Panc1 (cell line): ENCODE results near the gene PCSK5. TPM values are rescaled to one million over a fixed set of nuclear protein-coding genes. Genes with fewer than 3 reads are reported as not detected.

Experiments used
- ATAC-seq: fragments of 200-7000 bp; cut with Tn5 transposase; 2 replicates; pipeline ENCODE4 v1.9.1; 2020; ENCODE audit warnings: mild to moderate bottlenecking, moderate library complexity
- BruUV-seq: library from RNA; stranded (reverse); fragments of 400-500 nt; replicated peaks from 2 replicates; lab custom pipeline; 2021; lab: Mats Ljungman, UMichigan
- CTCF ChIA-PET: fragments of 300-600 bp; sonication (Branson Sonifier 250); formaldehyde crosslinking; loops from one replicate; lab custom pipeline; 2022; ENCODE audit warnings: antibody characterized with exemption; lab: Charles Lee
- POLR2A ChIA-PET: fragments of 300-600 bp; sonication (Branson Sonifier 250); formaldehyde crosslinking; loops from one replicate; lab custom pipeline; 2022; ENCODE audit warnings: antibody characterized with exemption; lab: Charles Lee
- DNase-seq: peaks from one replicate; pipeline ENCODE4 v3.0.0-alpha.2; 2010; ENCODE audit warnings: low read depth, low spot score
- H3K27ac ChIP-seq: 2 replicates; pipeline ENCODE4 v1.5.1; 2011; ENCODE audit warnings: mild to moderate bottlenecking, low read length, inconsistent platforms
- H3K27me3 ChIP-seq: fragments of 200-500 bp; sonication (Bioruptor generic); 2 replicates; pipeline ENCODE4 v1.6.0; 2014; ENCODE audit warnings: low read length, inconsistent platforms; ENCODE audit not compliant: control insufficient read depth, insufficient read depth
- H3K36me3 ChIP-seq: fragments of 200-500 bp; sonication (Bioruptor generic); 2 replicates; pipeline ENCODE4 v1.5.1; 2014; ENCODE audit warnings: inconsistent platforms, mild to moderate bottlenecking, low read length, moderate library complexity; ENCODE audit not compliant: control insufficient read depth, insufficient read depth
- H3K4me1 ChIP-seq: 2 replicates; pipeline ENCODE4 v1.5.1; 2011; ENCODE audit warnings: inconsistent platforms, mild to moderate bottlenecking, low read length, moderate library complexity; ENCODE audit not compliant: control insufficient read depth, insufficient read depth
- H3K4me3 ChIP-seq, 2 experiments: 2 replicates each; pipeline ENCODE4 v1.5.1; 2011 to 2012; ENCODE audit warnings: low read depth in 2 of 2, low read length in 2 of 2, mild to moderate bottlenecking in 2 of 2, inconsistent platforms in 1 of 2, moderate library complexity in 1 of 2
- H3K9me3 ChIP-seq: fragments of 200-500 bp; sonication (Bioruptor generic); 2 replicates; pipeline ENCODE4 v1.5.1; 2014; ENCODE audit warnings: low read depth, mild to moderate bottlenecking, inconsistent platforms, low read length, moderate library complexity; ENCODE audit not compliant: control insufficient read depth, insufficient read depth
- CTCF ChIP-seq: fragments of 450-650 bp; IDR thresholded peaks from 2 replicates; pipeline ENCODE4 v1.5.1; 2017; ENCODE audit warnings: mild to moderate bottlenecking
- POLR2AphosphoS5 ChIP-seq: IDR thresholded peaks from 2 replicates; pipeline ENCODE4 v1.6.1; 2012; ENCODE audit warnings: mild to moderate bottlenecking, low read depth, low read length, moderate library complexity
- REST ChIP-seq, 2 experiments: IDR thresholded peaks; 2 replicates each; pipeline ENCODE4 v1.6.1; 2011 to 2012; ENCODE audit warnings: low read depth in 2 of 2, control low read depth in 1 of 2, low read length in 1 of 2, mild to moderate bottlenecking in 1 of 2, moderate library complexity in 1 of 2; ENCODE audit not compliant: insufficient read depth in 1 of 2
- SIN3A ChIP-seq: IDR thresholded peaks from 2 replicates; pipeline ENCODE4 v1.6.1; 2012; ENCODE audit warnings: low read depth, mild to moderate bottlenecking, low read length, moderate library complexity, borderline replicate concordance; ENCODE audit not compliant: insufficient read depth
- TCF7L2 ChIP-seq: IDR thresholded peaks from 2 replicates; pipeline ENCODE4 v1.6.1; 2011; ENCODE audit warnings: mild to moderate bottlenecking, low read depth, low read length, inconsistent platforms
- in situ Hi-C: cut with HindIII; loops from 2 replicates; pipeline ENCODE4 v1.10.0; 2016; ENCODE audit warnings: low sequenced_read_pairs, low pct_unique_long_range_greater_than_20kb
- intact Hi-C: fragments of 100-400 bp; cut with micrococcal nuclease; formaldehyde crosslinking; loops from one replicate; pipeline ENCODE4 v1.10.0; 2022; ENCODE audit not compliant: unreplicated experiment
- total RNA-seq: library from RNA; stranded (reverse); gene quantifications from one replicate; pipeline ENCODE4 v1.2.1, GENCODE V29; 2021; ENCODE audit not compliant: unreplicated experiment

Gene PCSK5
- total RNA-seq, 1 experiment from 2014 or later, result 0.21 TPM

GRCh38 chr9:76404401-76404800 lies 513.9 kb downstream of the PCSK5 start:
- no peak overlapping the region for H3K4me3 ChIP-seq
- H3K36me3 ChIP-seq, result no peaks in the 10 kb centered on the region
- intact Hi-C loops, result no loop called here
- no peaks in the 10 kb centered on the region for H3K9me3 ChIP-seq
- H3K27me3 ChIP-seq, result no peaks in the 10 kb centered on the region
- CTCF ChIA-PET, result no interaction called here
- in situ Hi-C loops, result no loop called here
- TF ChIP-seq SIN3A (no peak), TCF7L2 (no peak), POLR2AphosphoS5 (no peak), CTCF (no peak), REST (IDR thresholded peaks at IDR 0.05; ENCODE audit: insufficient read depth in 1 of 2, low read depth in 2 of 2, low read length in 1 of 2) (no peak)
- no peak for ATAC-seq
- no peaks in the 10 kb centered on the region for H3K4me1 ChIP-seq
- no peak for DNase-seq
- POLR2A ChIA-PET, result no interaction called here
- no peak overlapping the region for H3K27ac ChIP-seq
- BruUV-seq, result no TSS peak

GRCh38 chr9:76405340-76405739 lies 514.9 kb downstream of the PCSK5 start:
- CTCF ChIA-PET, result interaction anchor here (0.7 kb wide), 1 partner anchor 533 kb away, joined by 4 read pairs; no protein-coding TSS in a partner anchor
- Histone ChIP-seq H3K9me3 (no peaks in the 10 kb centered on the region), H3K4me1 (no peaks in the 10 kb centered on the region), H3K4me3 (no peak overlapping the region), H3K27ac (no peak overlapping the region), H3K27me3 (no peaks in the 10 kb centered on the region), H3K36me3 (no peaks in the 10 kb centered on the region)
- TF ChIP-seq SIN3A (no peak), TCF7L2 (no peak), POLR2AphosphoS5 (no peak), CTCF (no peak), REST (IDR thresholded peaks at IDR 0.05; ENCODE audit: insufficient read depth in 1 of 2, low read depth in 2 of 2, low read length in 1 of 2) (no peak)
- DNase-seq (no peak), ATAC-seq (no peak)
- BruUV-seq, result no TSS peak
- in situ Hi-C loops, result no loop called here
- intact Hi-C loops, result no loop called here
- POLR2A ChIA-PET, result no interaction called here
